ENCODE results near the gene NKD2.

DNA sequence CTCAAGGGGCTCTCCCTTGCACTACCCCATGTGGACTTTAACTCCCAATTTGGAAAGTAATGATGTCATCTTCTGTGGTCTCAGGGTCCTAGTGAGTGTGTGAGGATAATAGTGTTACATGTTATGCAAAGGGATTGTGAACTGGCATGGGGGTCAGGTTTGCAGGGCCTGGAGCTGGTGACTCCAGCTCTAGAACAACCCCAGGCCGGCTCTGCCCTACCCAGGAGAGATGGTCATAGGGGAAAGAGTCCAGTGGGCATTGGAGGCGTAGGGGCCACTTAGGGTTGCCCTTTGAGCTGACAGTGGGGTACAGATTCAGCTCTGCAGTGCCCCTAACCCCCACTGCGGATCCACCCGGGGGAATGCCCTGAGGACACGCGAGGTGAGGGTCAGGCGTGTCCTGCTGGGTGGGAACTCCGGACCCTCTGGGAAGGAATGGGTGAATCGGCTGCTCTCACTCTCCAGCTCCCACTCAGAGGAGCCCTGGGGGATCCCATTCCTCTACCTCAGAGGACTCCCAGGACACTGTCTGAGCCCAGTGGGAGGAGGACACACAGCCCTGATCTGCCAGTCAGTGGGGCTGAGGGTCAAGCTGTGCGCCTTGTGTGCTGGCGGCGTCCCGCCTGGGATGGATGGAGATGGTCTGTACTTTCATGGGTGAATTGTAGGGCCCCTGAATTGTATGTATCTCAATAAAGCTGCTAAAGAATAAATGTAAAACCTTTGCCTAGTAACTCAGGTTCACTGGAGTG, 2.5 kb upstream of the NKD2 start:
- TF ChIP-seq, protein P1, sequence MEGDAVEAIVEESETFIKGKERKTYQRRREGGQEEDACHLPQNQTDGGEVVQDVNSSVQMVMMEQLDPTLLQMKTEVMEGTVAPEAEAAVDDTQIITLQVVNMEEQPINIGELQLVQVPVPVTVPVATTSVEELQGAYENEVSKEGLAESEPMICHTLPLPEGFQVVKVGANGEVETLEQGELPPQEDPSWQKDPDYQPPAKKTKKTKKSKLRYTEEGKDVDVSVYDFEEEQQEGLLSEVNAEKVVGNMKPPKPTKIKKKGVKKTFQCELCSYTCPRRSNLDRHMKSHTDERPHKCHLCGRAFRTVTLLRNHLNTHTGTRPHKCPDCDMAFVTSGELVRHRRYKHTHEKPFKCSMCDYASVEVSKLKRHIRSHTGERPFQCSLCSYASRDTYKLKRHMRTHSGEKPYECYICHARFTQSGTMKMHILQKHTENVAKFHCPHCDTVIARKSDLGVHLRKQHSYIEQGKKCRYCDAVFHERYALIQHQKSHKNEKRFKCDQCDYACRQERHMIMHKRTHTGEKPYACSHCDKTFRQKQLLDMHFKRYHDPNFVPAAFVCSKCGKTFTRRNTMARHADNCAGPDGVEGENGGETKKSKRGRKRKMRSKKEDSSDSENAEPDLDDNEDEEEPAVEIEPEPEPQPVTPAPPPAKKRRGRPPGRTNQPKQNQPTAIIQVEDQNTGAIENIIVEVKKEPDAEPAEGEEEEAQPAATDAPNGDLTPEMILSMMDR (IDR thresholded peaks at IDR 0.05 in 8 of 11, conservative IDR thresholded peaks at IDR 0.05 in 3 of 11) = no peak
- no peak for TF ChIP-seq POLR2A (IDR thresholded peaks at IDR 0.05)
- no peak for TF ChIP-seq POLR2AphosphoS5 (IDR thresholded peaks at IDR 0.05)
